Measurements from ENCODE around the gene MARCHF10. TPM values are rescaled to one million over a fixed set of nuclear protein-coding genes. Genes with fewer than 3 reads are reported as not detected.

MARCHF10 gene
- total RNA-seq, 1 experiment from 2014 or later, result not detected

DNA sequence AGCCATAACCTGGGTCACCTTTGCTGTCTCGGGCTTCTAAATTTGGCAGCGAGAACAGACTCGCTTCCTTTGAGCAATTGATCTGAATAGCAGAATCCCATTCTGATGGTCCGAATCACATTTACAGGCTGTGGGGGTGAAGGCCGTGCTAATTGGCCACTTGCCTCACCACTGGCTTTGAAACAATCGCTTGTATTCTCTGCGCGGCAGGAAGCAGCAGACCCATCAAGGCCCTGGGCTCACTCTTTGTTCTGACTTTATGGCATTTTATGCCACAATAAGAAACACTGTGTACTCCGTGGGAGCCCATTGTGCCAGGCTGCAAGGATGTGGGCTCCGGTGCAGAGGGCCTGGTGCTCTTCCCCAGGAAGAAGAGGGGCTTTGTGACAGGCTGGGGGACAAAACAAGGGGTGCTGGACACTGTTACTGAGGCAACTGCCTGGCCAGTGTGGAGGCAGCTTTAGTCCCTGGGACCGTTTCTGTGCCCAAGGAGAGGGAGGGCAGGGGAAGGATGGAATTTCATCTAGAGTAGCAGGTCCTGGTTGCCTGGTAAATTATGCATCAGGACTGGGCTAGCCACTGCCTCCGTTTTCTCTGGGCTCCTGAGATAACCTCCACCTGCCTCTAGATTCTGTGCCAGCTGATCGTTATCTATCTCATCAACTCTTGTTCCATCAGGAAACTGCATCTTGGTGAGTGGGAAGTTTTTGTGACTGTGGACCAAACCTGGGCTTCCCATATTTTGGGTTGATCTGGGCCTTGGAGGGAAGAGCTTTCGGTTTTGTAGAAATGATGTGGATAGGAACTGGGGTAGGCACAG, 102.1 kb downstream of the MARCHF10 start:
- intact Hi-C loops (cut with micrococcal nuclease), result no loop called here

More for the DNA sequence above, 102.1 kb downstream of the MARCHF10 start:
- DNase-seq (ENCODE audit: low read depth, low spot score) (no peak), ATAC-seq (no peak)
- peaks cover 18 to 32% of the 10 kb centered on the region in 2 experiments for H3K4me1 ChIP-seq (ENCODE audit: control insufficient read depth in 1 of 2, insufficient read depth in 2 of 2, low read length in 2 of 2)
- H3K27me3 ChIP-seq (ENCODE audit: insufficient read depth, low read length), result no peaks in the 10 kb centered on the region
- ChIA-PET CTCF (no interaction called here), RAD21 (ENCODE audit: low non-redundant PET in 1 of 2, low total read pairs in 2 of 2, uncharacterized antibody in 2 of 2, unreplicated experiment in 2 of 2) (no interaction called here), POLR2A (no interaction called here)
- no peak overlapping the region for H3K4me2 ChIP-seq (ENCODE audit: low read length)
- no peaks in the 10 kb centered on the region for H3K9me2 ChIP-seq (ENCODE audit: insufficient read depth)
- no peak overlapping the region for H3K4me3 ChIP-seq (replicated peaks in 1 of 2; ENCODE audit: low read depth in 1 of 2, low read length in 2 of 2)
- no peak overlapping the region for H3K27ac ChIP-seq (ENCODE audit: low read depth, low read length)
- H3K9ac ChIP-seq (ENCODE audit: low read length), result no peak overlapping the region
- H2AFZ ChIP-seq (ENCODE audit: low read depth, low read length, poor library complexity, severe bottlenecking), result no peak overlapping the region
- TF ChIP-seq JUND (IDR thresholded peaks at IDR 0.05) (no peak), CEBPB (IDR thresholded peaks at IDR 0.05; ENCODE audit: low read depth) (no peak), RAD21 (IDR thresholded peaks at IDR 0.05; ENCODE audit: low read depth) (no peak), POLR2A (IDR thresholded peaks at IDR 0.05; ENCODE audit: borderline replicate concordance, extremely low read depth, insufficient read depth, insufficient read length) (no peak), ZFX (IDR thresholded peaks at IDR 0.05) (no peak), SIN3A (IDR thresholded peaks at IDR 0.05; ENCODE audit: low read depth) (no peak), EZH2 (IDR thresholded peaks at IDR 0.05) (no peak), SP1 (IDR thresholded peaks at IDR 0.05; ENCODE audit: low read depth) (no peak), ZNF274 (IDR thresholded peaks at IDR 0.05; ENCODE audit: low read depth, low read length) (no peak)
- TF ChIP-seq, protein P1, sequence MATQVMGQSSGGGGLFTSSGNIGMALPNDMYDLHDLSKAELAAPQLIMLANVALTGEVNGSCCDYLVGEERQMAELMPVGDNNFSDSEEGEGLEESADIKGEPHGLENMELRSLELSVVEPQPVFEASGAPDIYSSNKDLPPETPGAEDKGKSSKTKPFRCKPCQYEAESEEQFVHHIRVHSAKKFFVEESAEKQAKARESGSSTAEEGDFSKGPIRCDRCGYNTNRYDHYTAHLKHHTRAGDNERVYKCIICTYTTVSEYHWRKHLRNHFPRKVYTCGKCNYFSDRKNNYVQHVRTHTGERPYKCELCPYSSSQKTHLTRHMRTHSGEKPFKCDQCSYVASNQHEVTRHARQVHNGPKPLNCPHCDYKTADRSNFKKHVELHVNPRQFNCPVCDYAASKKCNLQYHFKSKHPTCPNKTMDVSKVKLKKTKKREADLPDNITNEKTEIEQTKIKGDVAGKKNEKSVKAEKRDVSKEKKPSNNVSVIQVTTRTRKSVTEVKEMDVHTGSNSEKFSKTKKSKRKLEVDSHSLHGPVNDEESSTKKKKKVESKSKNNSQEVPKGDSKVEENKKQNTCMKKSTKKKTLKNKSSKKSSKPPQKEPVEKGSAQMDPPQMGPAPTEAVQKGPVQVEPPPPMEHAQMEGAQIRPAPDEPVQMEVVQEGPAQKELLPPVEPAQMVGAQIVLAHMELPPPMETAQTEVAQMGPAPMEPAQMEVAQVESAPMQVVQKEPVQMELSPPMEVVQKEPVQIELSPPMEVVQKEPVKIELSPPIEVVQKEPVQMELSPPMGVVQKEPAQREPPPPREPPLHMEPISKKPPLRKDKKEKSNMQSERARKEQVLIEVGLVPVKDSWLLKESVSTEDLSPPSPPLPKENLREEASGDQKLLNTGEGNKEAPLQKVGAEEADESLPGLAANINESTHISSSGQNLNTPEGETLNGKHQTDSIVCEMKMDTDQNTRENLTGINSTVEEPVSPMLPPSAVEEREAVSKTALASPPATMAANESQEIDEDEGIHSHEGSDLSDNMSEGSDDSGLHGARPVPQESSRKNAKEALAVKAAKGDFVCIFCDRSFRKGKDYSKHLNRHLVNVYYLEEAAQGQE (IDR thresholded peaks at IDR 0.05; ENCODE audit: low read depth), result no peak
- TF ChIP-seq, protein P2, sequence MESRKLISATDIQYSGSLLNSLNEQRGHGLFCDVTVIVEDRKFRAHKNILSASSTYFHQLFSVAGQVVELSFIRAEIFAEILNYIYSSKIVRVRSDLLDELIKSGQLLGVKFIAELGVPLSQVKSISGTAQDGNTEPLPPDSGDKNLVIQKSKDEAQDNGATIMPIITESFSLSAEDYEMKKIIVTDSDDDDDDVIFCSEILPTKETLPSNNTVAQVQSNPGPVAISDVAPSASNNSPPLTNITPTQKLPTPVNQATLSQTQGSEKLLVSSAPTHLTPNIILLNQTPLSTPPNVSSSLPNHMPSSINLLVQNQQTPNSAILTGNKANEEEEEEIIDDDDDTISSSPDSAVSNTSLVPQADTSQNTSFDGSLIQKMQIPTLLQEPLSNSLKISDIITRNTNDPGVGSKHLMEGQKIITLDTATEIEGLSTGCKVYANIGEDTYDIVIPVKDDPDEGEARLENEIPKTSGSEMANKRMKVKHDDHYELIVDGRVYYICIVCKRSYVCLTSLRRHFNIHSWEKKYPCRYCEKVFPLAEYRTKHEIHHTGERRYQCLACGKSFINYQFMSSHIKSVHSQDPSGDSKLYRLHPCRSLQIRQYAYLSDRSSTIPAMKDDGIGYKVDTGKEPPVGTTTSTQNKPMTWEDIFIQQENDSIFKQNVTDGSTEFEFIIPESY (IDR thresholded peaks at IDR 0.05; ENCODE audit: extremely low read depth, insufficient replicate concordance, low read length), result no peak
- no TSS peak for BruUV-seq (replicated peaks)
- H4K20me1 ChIP-seq (ENCODE audit: insufficient read depth), result no peaks in the 10 kb centered on the region
- peaks cover 4 to 24% of the 10 kb centered on the region in 2 experiments; a peak in 2 of 4 replicates for H3K9me3 ChIP-seq (ENCODE audit: control insufficient read depth in 1 of 2, insufficient read depth in 1 of 2, low read depth in 1 of 2, low read length in 2 of 2)
- no peaks in the 10 kb centered on the region for H3K36me3 ChIP-seq (ENCODE audit: control insufficient read depth in 1 of 2, insufficient read depth in 2 of 2, low read length in 2 of 2)
- no peaks in the 10 kb centered on the region for H3K79me2 ChIP-seq (ENCODE audit: insufficient read depth, low read length)
